Activated CD8-positive, alpha-beta T cell treated with anti-CD3 and anti-CD28 coated beads, Interleukin-2, amount 10 ng/mL, durations not matched to agents 7 days and 5 days (primary cell): ENCODE measurements around the gene PTPMT1. TPM values are rescaled to one million over a fixed set of nuclear protein-coding genes. Genes with fewer than 3 reads are reported as not detected.
"Not testable (repeated sequence)": the region's sequence is repeated elsewhere in the genome, so short reads cannot be mapped to it uniquely, and the experiment has no call there.

Experiments used
- ATAC-seq: fragments of 150-1000 bp; cut with Tn5 transposase; one replicate; pipeline ENCODE4 v1.10.0; 2021; ENCODE audit warnings: moderate library complexity
- CTCF ChIA-PET: fragments of 350-600 bp; sonication (Branson Sonifier 250); formaldehyde crosslinking; loops from one replicate; lab custom pipeline; 2021; ENCODE audit warnings: antibody characterized with exemption; lab: Charles Lee
- POLR2A ChIA-PET: fragments of 350-600 bp; sonication (Branson Sonifier 250); formaldehyde crosslinking; loops from one replicate; lab custom pipeline; 2021; ENCODE audit warnings: antibody characterized with exemption; lab: Charles Lee
- DNase-seq: peaks from one replicate; pipeline ENCODE4 v3.0.0-alpha.2; 2020
- H3K27ac Mint-ChIP-seq: one replicate; pipeline ENCODE4 v1.8.0; 2021; ENCODE audit warnings: mild to moderate bottlenecking, mixed read lengths
- H3K27me3 Mint-ChIP-seq: one replicate; pipeline ENCODE4 v1.8.0; 2021; ENCODE audit warnings: low read depth, mixed read lengths
- H3K36me3 Mint-ChIP-seq: one replicate; pipeline ENCODE4 v1.8.0; 2021; ENCODE audit warnings: low read depth, mixed read lengths
- H3K4me1 Mint-ChIP-seq: one replicate; pipeline ENCODE4 v1.8.0; 2021; ENCODE audit warnings: low read depth, mixed read lengths
- H3K4me3 Mint-ChIP-seq: one replicate; pipeline ENCODE4 v1.8.0; 2021; ENCODE audit warnings: mild to moderate bottlenecking, mixed read lengths
- H3K9me3 Mint-ChIP-seq: one replicate; pipeline ENCODE4 v1.8.0; 2022; ENCODE audit warnings: mixed read lengths; ENCODE audit not compliant: insufficient read depth
- total RNA-seq, 2 experiments: library from RNA; stranded (reverse); gene quantifications; one replicate each; pipeline ENCODE4 v1.2.3, GENCODE V29; 2021

The PTPMT1 gene
- total RNA-seq, 2 experiments from 2014 or later: 44.5 to 44.7 TPM

DNA sequence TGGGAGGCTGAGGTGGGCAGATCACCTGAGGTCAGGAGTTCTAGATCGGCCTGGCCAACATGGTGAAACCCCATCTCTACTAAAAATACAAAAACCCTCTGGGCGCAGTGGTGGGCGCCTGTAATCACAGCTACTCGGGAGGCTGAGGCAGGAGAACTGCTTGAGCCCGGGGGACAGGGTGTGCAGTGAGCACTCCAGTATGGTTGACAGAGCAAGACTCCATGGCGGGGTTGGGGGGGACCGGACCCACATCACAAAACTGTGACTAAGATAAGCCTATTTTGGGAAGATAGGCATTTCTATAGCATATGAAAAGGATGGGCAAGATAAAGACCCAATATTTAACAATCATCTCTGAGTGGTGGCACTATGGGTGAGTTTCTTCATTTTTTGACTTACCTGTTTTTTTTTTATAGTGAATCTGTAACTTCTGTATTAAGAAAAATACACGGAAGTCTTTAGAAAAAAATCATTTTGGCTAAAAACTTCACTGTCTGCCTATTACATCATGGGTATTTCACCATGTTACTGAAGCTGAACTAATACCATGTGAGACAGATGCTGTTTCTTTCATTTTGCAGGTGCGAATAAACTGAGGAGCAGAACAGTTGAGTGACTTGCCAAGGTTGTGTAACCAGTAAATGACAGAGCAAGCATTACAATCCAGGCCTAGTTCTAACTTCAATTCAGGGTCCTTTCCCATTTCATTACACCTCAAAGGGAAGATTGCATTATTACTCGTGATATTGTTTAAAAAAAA, 14.9 kb upstream of the PTPMT1 start:
- ChIA-PET CTCF (interaction anchor here (1.5 to 3.5 kb wide), 5 partner anchors 9 to 32 kb away, joined by 4 to 49 read pairs (median 7); partner anchors contain the start of gene PTPMT1), POLR2A (interaction anchor here (1.8 to 3.8 kb wide), 2 partner anchors 15 to 26 kb away, joined by 8 to 33 read pairs; partner anchors contain the start of gene PTPMT1)
- H3K27me3 Mint-ChIP-seq: no peaks in the 10 kb centered on the region
- no peak for ATAC-seq
- no peaks in the 10 kb centered on the region for H3K9me3 Mint-ChIP-seq
- H3K4me3 Mint-ChIP-seq: peak overlapping the region; percentile 95
- peak overlapping the region; percentile 24 for H3K27ac Mint-ChIP-seq
- peaks cover 40% of the 10 kb centered on the region for H3K36me3 Mint-ChIP-seq
- H3K4me1 Mint-ChIP-seq: peaks cover 42% of the 10 kb centered on the region
- DNase-seq: no peak

DNA sequence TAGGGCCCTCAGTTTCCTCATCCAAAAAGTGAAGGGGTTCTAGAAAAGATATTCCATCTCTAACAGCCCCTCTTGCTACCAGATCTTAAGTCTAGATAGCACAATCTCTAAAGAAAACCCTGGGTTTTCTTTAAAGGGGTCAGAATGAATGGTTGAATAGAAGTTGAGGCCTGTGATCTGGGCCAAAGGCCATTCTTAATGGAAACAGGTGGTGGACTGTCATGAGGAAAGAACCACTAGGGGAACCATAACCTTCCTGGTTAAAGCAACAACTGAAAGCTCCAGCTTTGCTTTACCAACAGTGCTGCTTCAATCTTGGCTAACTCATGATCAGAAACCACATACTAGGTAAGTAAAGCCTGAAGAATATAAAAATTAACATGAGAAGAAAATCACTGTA, 14.3 kb upstream of the PTPMT1 start:
- H3K36me3 Mint-ChIP-seq: peaks cover 40% of the 10 kb centered on the region
- H3K9me3 Mint-ChIP-seq: no peaks in the 10 kb centered on the region
- POLR2A ChIA-PET: interaction anchor here (0.7 to 3.8 kb wide), 3 partner anchors 14 to 193 kb away, joined by 3 to 33 read pairs (median 8); partner anchors contain the start of gene PTPMT1
- ATAC-seq (no peak), DNase-seq (no peak)
- peak overlapping the region; percentile 63 for H3K27ac Mint-ChIP-seq
- H3K4me3 Mint-ChIP-seq: peak overlapping the region; percentile 95
- no peaks in the 10 kb centered on the region for H3K27me3 Mint-ChIP-seq
- H3K4me1 Mint-ChIP-seq: peaks cover 42% of the 10 kb centered on the region
- CTCF ChIA-PET: interaction anchor here (1.2 to 3.5 kb wide), 8 partner anchors 9 to 65 kb away, joined by 3 to 49 read pairs (median 6); partner anchors contain the start of genes KBTBD4, NDUFS3 and PTPMT1

DNA sequence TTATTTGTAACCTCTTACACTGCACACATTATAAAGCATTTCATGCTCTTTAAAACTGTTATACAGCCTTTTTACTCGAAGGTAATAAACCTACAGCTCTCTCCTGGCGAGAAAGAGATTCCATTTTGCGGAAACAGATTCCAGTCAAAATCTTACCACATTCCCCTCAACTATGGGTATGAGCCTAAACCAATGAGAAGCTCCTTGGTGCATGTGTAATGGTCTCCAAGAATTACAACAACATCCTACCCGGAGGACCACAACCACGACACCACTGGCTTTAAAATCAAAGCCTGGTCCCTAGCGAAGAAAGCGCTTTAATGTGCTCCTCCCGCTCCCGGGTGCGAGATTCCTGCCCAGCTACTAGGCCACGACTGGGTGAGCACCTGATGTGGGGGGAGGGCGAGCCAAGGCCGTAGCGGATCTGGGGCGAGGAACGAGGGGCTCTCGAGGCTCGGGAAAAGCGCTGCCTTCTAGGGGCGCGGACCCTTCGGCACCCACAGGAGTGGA, 13.3 kb upstream of the PTPMT1 start:
- ATAC-seq: peak; percentile 4
- Mint-ChIP-seq H3K27ac (peak overlapping the region; percentile 94), H3K36me3 (peaks cover 34% of the 10 kb centered on the region), H3K27me3 (no peaks in the 10 kb centered on the region), H3K4me3 (peak overlapping the region; percentile 95), H3K9me3 (no peaks in the 10 kb centered on the region), H3K4me1 (peaks cover 41% of the 10 kb centered on the region)
- DNase-seq: peak; percentile 39
- POLR2A ChIA-PET: interaction anchor here (0.7 to 3.8 kb wide), 5 partner anchors 13 to 191 kb away, joined by 3 to 33 read pairs (median 8); partner anchors contain the start of genes KBTBD4, NDUFS3 and PTPMT1
- CTCF ChIA-PET: interaction anchor here (0.5 to 3.5 kb wide), 12 partner anchors 10 to 307 kb away, joined by 3 to 49 read pairs (median 4); partner anchors contain the start of genes KBTBD4, NDUFS3 and PTPMT1

DNA sequence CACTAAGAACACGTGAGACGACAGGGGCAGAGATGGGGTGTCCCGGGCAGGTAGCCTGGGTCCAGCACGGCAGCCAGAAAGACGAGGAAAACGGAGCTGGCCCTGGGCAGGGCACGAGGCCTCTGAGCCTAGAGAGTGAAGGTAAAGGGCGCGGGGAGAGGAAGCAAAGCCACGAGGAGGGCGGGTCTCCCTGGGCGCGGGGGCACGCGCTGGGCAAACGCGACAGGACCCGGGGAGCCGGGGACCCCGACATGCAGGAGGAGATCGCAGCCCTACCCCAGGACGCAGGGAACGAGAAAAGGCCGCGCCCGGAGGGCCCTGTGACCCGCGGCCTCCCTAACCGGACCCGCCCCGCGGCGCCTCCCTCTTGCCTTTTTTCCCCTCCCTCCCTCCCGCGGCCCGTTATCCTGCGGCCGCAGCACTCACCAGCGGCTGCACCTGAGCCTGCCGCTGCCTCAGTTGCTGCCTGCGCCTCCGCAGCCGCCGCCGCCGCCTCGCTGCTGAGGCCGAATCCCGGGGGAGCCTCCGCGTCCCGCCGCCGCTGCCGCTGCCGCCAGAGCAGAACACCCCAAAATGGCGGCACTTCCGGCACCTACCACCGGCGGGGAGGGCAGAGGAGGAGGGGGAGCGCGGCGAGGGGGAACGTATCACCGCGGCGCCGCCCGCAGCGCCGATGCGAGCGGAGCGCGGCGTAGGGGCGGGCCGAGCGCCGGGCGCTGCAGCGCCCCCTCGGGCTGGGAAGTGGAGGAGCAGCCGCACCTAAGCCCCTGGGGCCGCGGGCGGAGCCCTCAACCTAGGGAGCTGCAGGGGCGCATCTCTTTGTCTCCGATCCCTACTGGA, 12.6 kb upstream of the PTPMT1 start, which contains the start of gene CELF1:
Gene CELF1, minus strand, starts transcription at position 567 of the 840 bp plus-strand sequence. CDS start 53,609 bp downstream, outside the sequence.
- H3K4me1 Mint-ChIP-seq: peaks cover 37% of the 10 kb centered on the region
- H3K4me3 Mint-ChIP-seq: peak within 1 kb of the TSS; percentile 95
- POLR2A ChIA-PET: interaction anchor here (0.6 to 3.8 kb wide), 6 partner anchors 12 to 161 kb away, joined by 3 to 33 read pairs (median 6); partner anchors contain the start of genes KBTBD4, NDUFS3 and PTPMT1
- peak within 1 kb of the TSS; percentile 94 for H3K27ac Mint-ChIP-seq
- DNase-seq (peak; percentile 94), ATAC-seq (peak; percentile 93)
- CTCF ChIA-PET: interaction anchor here (0.5 to 3.5 kb wide), 23 partner anchors 9 to 399 kb away, joined by 3 to 49 read pairs (median 4); partner anchors contain the start of genes KBTBD4, NDUFS3 and PTPMT1
- H3K9me3 Mint-ChIP-seq: no peaks in the 10 kb centered on the region
- no peaks in the 10 kb centered on the region for H3K27me3 Mint-ChIP-seq
- peaks cover 31% of the 10 kb centered on the region for H3K36me3 Mint-ChIP-seq

DNA sequence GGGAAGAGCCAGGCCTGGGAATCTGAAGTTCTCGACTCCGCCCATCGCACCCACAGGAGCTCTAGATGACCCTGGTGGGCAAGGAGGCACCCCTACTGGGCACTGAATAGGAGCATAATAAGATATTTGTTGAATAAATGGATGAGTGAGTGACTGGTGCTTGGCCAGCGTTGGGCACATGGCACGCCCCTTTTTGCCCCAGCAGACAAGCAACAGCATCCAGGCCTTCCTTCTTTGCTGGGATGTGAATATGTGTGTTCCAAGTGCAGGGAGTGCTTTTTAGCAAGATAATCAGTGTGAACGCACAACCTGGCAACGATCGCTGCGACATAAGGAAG, 12.0 kb upstream of the PTPMT1 start:
- peak; percentile 31 for ATAC-seq
- no peaks in the 10 kb centered on the region for H3K9me3 Mint-ChIP-seq
- no peaks in the 10 kb centered on the region for H3K27me3 Mint-ChIP-seq
- DNase-seq: no peak
- POLR2A ChIA-PET: interaction anchor here (0.6 to 3.8 kb wide), 5 partner anchors 12 to 161 kb away, joined by 3 to 33 read pairs (median 3); partner anchors contain the start of genes KBTBD4, NDUFS3 and PTPMT1
- H3K27ac Mint-ChIP-seq: peak overlapping the region; percentile 82
- CTCF ChIA-PET: interaction anchor here (0.6 to 3.5 kb wide), 19 partner anchors 9 to 400 kb away, joined by 3 to 49 read pairs (median 4); partner anchors contain the start of genes KBTBD4, NDUFS3 and PTPMT1
- peaks cover 34% of the 10 kb centered on the region for H3K4me1 Mint-ChIP-seq
- peak overlapping the region; percentile 95 for H3K4me3 Mint-ChIP-seq
- H3K36me3 Mint-ChIP-seq: peaks cover 26% of the 10 kb centered on the region

DNA sequence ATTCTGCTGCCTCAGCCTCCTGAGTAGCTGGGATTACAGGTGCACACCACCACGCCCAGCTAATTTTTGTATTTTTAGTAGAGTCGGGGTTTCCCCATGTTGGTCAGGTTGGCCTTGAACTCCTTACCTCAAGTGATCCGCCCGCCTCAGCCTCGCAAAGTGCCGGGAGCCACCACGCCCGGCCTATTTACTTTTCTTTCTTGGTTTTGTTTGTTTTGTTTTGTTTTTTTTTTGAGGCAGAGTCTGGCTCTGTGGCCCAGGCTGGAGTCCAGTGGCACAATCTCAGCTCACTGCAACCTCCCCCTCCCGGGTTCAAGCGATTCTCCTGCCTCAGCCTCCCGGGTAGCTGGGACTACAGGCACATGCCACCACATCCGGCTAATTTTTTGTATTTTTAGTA, 8.4 kb upstream of the PTPMT1 start:
- H3K9me3 Mint-ChIP-seq, POLR2A ChIA-PET, H3K4me1 Mint-ChIP-seq, H3K36me3 Mint-ChIP-seq, H3K27ac Mint-ChIP-seq, H3K4me3 Mint-ChIP-seq, DNase-seq, ATAC-seq, H3K27me3 Mint-ChIP-seq, CTCF ChIA-PET: not testable (repeated sequence)

DNA sequence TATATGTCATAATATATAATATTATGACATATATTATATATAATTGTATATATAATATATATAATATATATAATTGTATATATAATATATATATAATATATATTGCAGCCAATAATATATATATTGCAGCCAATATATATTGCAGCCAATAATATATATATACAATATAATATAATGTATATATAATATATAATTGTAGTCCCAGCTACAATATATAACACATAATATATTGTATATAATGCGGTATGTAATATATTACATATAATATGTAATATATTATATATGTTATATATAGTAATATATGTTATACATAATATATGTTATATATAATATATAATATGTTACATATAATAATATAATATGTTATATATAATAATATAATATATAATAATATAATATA, 6.7 kb upstream of the PTPMT1 start:
- no peak for DNase-seq
- Mint-ChIP-seq H3K9me3 (no peaks in the 10 kb centered on the region), H3K27ac (no peak overlapping the region), H3K36me3 (peaks cover 2% of the 10 kb centered on the region), H3K4me1 (peaks cover 9% of the 10 kb centered on the region), H3K4me3 (no peak overlapping the region), H3K27me3 (no peaks in the 10 kb centered on the region)
- no peak for ATAC-seq
- ChIA-PET CTCF (no interaction called here), POLR2A (no interaction called here)

DNA sequence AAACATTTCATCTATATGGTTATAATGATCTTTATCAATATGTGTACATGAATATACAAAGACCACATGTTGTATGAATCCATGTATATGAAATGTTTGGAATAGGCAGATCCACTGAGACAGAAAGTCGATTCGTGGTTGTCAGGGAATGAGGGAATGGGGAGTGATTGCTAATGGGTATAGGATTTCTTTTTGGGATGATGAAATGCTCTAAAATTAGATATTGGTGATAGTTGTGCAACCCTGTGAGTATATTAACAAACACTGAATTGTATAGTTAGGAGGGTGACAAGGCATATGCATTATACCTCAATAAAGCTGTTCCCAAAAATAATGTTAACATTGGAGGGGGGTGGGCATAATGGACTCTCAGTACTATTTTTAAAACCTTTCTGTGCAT, 5.0 kb upstream of the PTPMT1 start:
- H3K4me1 Mint-ChIP-seq: peaks cover 13% of the 10 kb centered on the region
- POLR2A ChIA-PET: no interaction called here
- CTCF ChIA-PET: no interaction called here
- no peak overlapping the region for H3K27ac Mint-ChIP-seq
- H3K27me3 Mint-ChIP-seq: no peaks in the 10 kb centered on the region
- H3K36me3 Mint-ChIP-seq: peaks cover 2% of the 10 kb centered on the region
- no peak for DNase-seq
- H3K4me3 Mint-ChIP-seq: no peak overlapping the region
- ATAC-seq: no peak
- H3K9me3 Mint-ChIP-seq: no peaks in the 10 kb centered on the region

DNA sequence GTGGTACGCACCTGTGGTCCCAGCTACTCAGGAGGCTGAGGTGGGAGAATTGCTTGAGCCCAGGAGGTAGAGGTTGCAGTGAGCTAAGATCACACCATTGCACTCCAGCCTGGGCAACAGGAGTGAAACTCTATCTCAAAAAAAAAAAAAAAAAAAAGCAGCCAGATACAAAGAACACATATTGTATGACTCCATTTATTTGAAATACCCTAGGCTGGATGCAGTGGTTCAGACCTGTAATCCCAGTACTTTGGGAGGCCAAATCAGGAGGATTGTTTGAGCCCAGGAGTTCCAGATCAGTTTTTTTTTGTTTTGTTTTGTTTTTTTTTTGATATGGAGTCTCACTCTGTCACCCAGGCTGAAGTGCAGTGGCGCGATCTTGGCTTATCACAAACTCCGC, 3.0 kb upstream of the PTPMT1 start:
- DNase-seq, H3K27me3 Mint-ChIP-seq, H3K4me3 Mint-ChIP-seq, POLR2A ChIA-PET, H3K27ac Mint-ChIP-seq, ATAC-seq, H3K36me3 Mint-ChIP-seq, H3K9me3 Mint-ChIP-seq: not testable (repeated sequence)
- CTCF ChIA-PET: interaction anchor here (1.1 kb wide), 1 partner anchor 9 kb away, joined by 4 read pairs; no protein-coding TSS in a partner anchor
- peaks cover 24% of the 10 kb centered on the region for H3K4me1 Mint-ChIP-seq

DNA sequence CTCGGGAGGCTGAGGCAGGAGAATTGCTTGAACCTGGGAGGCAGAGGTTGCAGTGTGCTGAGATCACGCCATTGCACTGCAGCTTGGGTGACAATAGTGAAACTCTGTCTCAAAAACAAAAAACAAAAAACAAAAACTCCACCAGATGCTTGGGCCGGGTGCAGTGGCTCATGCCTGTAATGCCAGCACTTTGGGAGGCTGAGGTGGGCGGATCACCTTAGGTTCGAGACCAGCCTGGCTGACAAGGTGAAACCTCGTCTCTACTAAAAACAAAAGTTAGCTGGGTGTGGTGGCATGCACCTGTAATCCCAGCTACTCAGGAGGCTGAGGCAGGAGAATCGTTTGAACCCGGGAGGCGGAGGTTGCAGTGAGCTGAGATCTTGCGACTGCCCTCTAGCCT, 1.0 kb upstream of the PTPMT1 start:
- not testable (repeated sequence) for ATAC-seq, H3K27me3 Mint-ChIP-seq, H3K36me3 Mint-ChIP-seq, DNase-seq, H3K9me3 Mint-ChIP-seq, H3K27ac Mint-ChIP-seq
- H3K4me1 Mint-ChIP-seq: peaks cover 24% of the 10 kb centered on the region
- ChIA-PET CTCF (interaction anchor here (0.7 to 1.6 kb wide), 7 partner anchors 9 to 289 kb away, joined by 3 to 6 read pairs (median 3); partner anchors contain the start of gene CELF1), POLR2A (interaction anchor here (1.3 to 4.3 kb wide), 5 partner anchors 9 to 24 kb away, joined by 3 to 33 read pairs (median 6); partner anchors contain the start of genes CELF1, KBTBD4 and NDUFS3)
- H3K4me3 Mint-ChIP-seq: peak overlapping the region; percentile 48
